ENCODE measurements around the gene VSIR.

- TF ChIP-seq ZNF274 (IDR thresholded peaks at IDR 0.05; ENCODE audit: low read depth, low read length), result no peak
- no peak for TF ChIP-seq YY1 (IDR thresholded peaks at IDR 0.05; ENCODE audit: insufficient read depth, insufficient read length)
Observed at GRCh38 chr10:71755179-71755879, 18.0 kb downstream of the VSIR start.
